ENCODE measurements around the gene TNFAIP8. TPM values are rescaled to one million over a fixed set of nuclear protein-coding genes. Genes with fewer than 3 reads are reported as not detected.

Gene TNFAIP8
- total and polyA plus RNA-seq, 9 of the 15 experiments (the other 6 are each of a cell fraction or from before 2014, with no cell fraction given) = 29.9 to 52.2 (median 44.8) TPM

DNA sequence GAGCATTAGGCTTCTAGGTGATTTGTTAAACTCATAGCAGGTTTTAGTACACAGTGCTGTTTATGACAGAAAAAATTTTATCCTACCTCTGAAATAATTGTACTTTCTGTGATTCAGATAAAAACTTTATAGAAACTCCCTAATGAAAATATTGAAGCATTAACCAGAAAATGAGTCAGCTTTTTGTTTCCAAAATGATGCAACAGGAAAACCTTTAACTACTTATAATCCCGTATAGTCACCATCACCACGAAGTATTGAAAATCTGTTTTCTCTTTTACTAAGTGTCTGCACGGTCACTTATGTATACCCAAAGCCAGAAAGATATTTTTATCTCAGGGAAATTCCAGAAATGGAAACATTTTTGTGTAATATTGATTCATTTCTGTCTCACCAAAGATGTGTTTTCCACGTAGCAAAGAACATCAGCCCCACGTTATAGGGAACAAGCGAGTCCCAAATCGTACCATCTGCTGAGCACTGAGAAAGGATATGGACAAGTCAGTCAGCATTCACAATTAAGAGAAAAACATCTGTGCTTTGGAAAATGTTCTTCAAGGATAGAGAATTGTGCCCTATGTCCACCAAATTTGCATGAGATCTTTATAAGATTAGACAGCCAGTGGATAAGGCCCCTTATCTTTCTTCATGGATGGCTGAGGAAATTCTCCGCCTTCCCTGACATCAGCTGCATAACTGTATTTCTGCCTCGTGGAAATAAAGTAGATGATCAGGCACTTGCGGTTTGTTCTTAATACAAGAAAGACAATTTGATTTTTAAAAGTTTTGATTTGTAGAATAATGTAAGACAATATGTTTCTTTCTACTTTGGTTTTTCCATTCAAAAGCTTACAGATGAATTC is 41.9 kb downstream of the TNFAIP8 start:
- FAIRE-seq (no peak), ATAC-seq (no peak), DNase-seq (ENCODE audit: extremely low read depth in 1 of 4, low spot score in 3 of 4) (no peak)
- peaks cover 0 to 25% of the 10 kb centered on the region in 2 experiments; a peak in 3 of 5 replicates for H3K4me1 ChIP-seq (replicated peaks in 1 of 2; ENCODE audit: control insufficient read depth in 2 of 2, insufficient read depth in 2 of 2, low read length in 2 of 2)
- H3K36me3 ChIP-seq (ENCODE audit: control insufficient read depth, insufficient read depth, low read length) = peaks cover 15% of the 10 kb centered on the region
- H3K9me1 ChIP-seq (ENCODE audit: control insufficient read depth, insufficient read depth, low read length) = no peaks in the 10 kb centered on the region
- H3K27ac ChIP-seq (ENCODE audit: extremely low read depth, low read depth, low read length) = no peak overlapping the region
- H3K9ac ChIP-seq (ENCODE audit: insufficient read depth in 1 of 2, low read depth in 2 of 2, low read length in 2 of 2) = no peak overlapping the region
- H3K4me3 ChIP-seq = no peak overlapping the region
- ChIA-PET POLR2A (interaction anchor here (1.0 kb wide), 1 partner anchor 11 kb away, joined by 3 read pairs; no protein-coding TSS in a partner anchor), CTCF (ENCODE audit: low intra/inter-chr PET ratio) (no interaction called here)
- no peaks in the 10 kb centered on the region for H3K79me2 ChIP-seq (ENCODE audit: control insufficient read depth, insufficient read depth, low read length)
- no TSS peak for BruUV-seq (replicated peaks)
- 55% methylated on average over 10 of the region's 10 CpGs for WGBS (ENCODE audit: insufficient coverage, low coverage, missing lambda C conversion rate)
- H3K9me3 ChIP-seq (replicated peaks; ENCODE audit: control insufficient read depth, insufficient read depth, low read depth, low read length) = no peaks in the 10 kb centered on the region
- H3K27me3 ChIP-seq (ENCODE audit: control insufficient read depth in 2 of 2, insufficient read depth in 2 of 2, low read length in 2 of 2) = no peaks in the 10 kb centered on the region
- no peak overlapping the region for H2AFZ ChIP-seq (ENCODE audit: low read depth, low read length)
- H3K4me2 ChIP-seq (ENCODE audit: insufficient read depth, low read length) = no peak overlapping the region
- intact Hi-C loops (cut with micrococcal nuclease) (no loop called here), in situ Hi-C loops (cut with MboI) (no loop called here)
- no peaks in the 10 kb centered on the region for H4K20me1 ChIP-seq (replicated peaks; ENCODE audit: control insufficient read depth, insufficient read depth, low read length)
- TF ChIP-seq JUNB (CRISPR knock-in tag; conservative IDR thresholded peaks at IDR 0.05) (no peak), C11orf30 (IDR thresholded peaks at IDR 0.05; ENCODE audit: low read depth) (peak; percentile 66), SMARCA4 (IDR thresholded peaks at IDR 0.05) (0 out of 2 replicates have a peak, but pooled peaks have one; percentile 10)
- TF ChIP-seq, protein P1, sequence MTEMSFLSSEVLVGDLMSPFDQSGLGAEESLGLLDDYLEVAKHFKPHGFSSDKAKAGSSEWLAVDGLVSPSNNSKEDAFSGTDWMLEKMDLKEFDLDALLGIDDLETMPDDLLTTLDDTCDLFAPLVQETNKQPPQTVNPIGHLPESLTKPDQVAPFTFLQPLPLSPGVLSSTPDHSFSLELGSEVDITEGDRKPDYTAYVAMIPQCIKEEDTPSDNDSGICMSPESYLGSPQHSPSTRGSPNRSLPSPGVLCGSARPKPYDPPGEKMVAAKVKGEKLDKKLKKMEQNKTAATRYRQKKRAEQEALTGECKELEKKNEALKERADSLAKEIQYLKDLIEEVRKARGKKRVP (CRISPR knock-in tag; IDR thresholded peaks at IDR 0.05) = peak; percentile 46; the same call in 1 of the 2 replicates
- TF ChIP-seq, protein P2, sequence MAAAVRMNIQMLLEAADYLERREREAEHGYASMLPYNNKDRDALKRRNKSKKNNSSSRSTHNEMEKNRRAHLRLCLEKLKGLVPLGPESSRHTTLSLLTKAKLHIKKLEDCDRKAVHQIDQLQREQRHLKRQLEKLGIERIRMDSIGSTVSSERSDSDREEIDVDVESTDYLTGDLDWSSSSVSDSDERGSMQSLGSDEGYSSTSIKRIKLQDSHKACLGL (CRISPR knock-in tag; IDR thresholded peaks at IDR 0.05; ENCODE audit: borderline replicate concordance, poor library complexity, severe bottlenecking) = no peak
- TF ChIP-seq, protein P3, sequence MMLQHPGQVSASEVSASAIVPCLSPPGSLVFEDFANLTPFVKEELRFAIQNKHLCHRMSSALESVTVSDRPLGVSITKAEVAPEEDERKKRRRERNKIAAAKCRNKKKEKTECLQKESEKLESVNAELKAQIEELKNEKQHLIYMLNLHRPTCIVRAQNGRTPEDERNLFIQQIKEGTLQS (IDR thresholded peaks at IDR 0.05) = peak; percentile 90
- TF ChIP-seq, protein P3 (CRISPR knock-in tag; conservative IDR thresholded peaks at IDR 0.05) = no peak
- TF ChIP-seq, protein P4, sequence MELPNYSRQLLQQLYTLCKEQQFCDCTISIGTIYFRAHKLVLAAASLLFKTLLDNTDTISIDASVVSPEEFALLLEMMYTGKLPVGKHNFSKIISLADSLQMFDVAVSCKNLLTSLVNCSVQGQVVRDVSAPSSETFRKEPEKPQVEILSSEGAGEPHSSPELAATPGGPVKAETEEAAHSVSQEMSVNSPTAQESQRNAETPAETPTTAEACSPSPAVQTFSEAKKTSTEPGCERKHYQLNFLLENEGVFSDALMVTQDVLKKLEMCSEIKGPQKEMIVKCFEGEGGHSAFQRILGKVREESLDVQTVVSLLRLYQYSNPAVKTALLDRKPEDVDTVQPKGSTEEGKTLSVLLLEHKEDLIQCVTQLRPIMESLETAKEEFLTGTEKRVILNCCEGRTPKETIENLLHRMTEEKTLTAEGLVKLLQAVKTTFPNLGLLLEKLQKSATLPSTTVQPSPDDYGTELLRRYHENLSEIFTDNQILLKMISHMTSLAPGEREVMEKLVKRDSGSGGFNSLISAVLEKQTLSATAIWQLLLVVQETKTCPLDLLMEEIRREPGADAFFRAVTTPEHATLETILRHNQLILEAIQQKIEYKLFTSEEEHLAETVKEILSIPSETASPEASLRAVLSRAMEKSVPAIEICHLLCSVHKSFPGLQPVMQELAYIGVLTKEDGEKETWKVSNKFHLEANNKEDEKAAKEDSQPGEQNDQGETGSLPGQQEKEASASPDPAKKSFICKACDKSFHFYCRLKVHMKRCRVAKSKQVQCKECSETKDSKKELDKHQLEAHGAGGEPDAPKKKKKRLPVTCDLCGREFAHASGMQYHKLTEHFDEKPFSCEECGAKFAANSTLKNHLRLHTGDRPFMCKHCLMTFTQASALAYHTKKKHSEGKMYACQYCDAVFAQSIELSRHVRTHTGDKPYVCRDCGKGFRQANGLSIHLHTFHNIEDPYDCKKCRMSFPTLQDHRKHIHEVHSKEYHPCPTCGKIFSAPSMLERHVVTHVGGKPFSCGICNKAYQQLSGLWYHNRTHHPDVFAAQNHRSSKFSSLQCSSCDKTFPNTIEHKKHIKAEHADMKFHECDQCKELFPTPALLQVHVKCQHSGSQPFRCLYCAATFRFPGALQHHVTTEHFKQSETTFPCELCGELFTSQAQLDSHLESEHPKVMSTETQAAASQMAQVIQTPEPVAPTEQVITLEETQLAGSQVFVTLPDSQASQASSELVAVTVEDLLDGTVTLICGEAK (IDR thresholded peaks at IDR 0.05) = peak; percentile 84
- TF ChIP-seq, protein P4 (CRISPR knock-in tag; IDR thresholded peaks at IDR 0.05) = peak; percentile 59; the same call in 1 of the 2 replicates
